Vagina (tissue), 2 donors: ENCODE data around the gene GRID2IP. TPM values are rescaled to one million over a fixed set of nuclear protein-coding genes. Genes with fewer than 3 reads are reported as not detected.
A peak's percentile ranks its signal among the peaks of the same experiment; 100 is the strongest.

Source experiments
- DNase-seq, 2 donors: peaks; one replicate each; pipeline ENCODE4 v3.0.0-alpha.2; 2017; ENCODE audit errors: extremely low spot score in 2 of 2
- H3K27ac ChIP-seq: fragments of 200-600 bp; sonication (generic); one replicate; pipeline ENCODE4 v1.5.1; 2019
- H3K27me3 ChIP-seq: fragments of 200-600 bp; sonication (generic); one replicate; pipeline ENCODE4 v1.5.1; 2019
- H3K36me3 ChIP-seq, 2 donors: fragments of 200-600 bp; sonication (generic); one replicate each; pipeline ENCODE4 v1.5.1; 2017 to 2019
- H3K4me1 ChIP-seq: fragments of 200-600 bp; sonication (generic); one replicate; pipeline ENCODE4 v1.5.1; 2019
- H3K4me3 ChIP-seq, 2 donors: fragments of 200-600 bp; sonication (generic); 1 replicate in 1 of 2; 2 replicates in 1 of 2; pipeline ENCODE4 v1.5.1; 2016 to 2019
- H3K9me3 ChIP-seq: fragments of 200-600 bp; sonication (generic); one replicate; pipeline ENCODE4 v1.5.1; 2019
- CTCF ChIP-seq, 3 experiments: fragments of 450-650 bp in 2 of 3; fragments of 200-600 bp in 1 of 3; sonication (generic) in 1 of 3; IDR thresholded peaks; one replicate each; pipeline ENCODE4 v1.5.1; 2017 to 2019; ENCODE audit warnings: antibody characterized with exemption in 3 of 3, mild to moderate bottlenecking in 2 of 3, moderate library complexity in 2 of 3
- POLR2A ChIP-seq, 2 donors: fragments of 450-650 bp; IDR thresholded peaks; one replicate each; pipeline ENCODE4 v1.6.1; 2017; ENCODE audit warnings: antibody characterized with exemption in 2 of 2, mild to moderate bottlenecking in 2 of 2, moderate library complexity in 2 of 2
- POLR2AphosphoS5 ChIP-seq, 2 donors: sonication (generic); formaldehyde crosslinking; IDR thresholded peaks; one replicate each; pipeline ENCODE4 v1.9.0; 2017; ENCODE audit warnings: antibody characterized with exemption in 2 of 2, mild to moderate bottlenecking in 2 of 2, low read depth in 1 of 2; ENCODE audit not compliant: insufficient read depth in 1 of 2
- intact Hi-C: fragments of 100-400 bp; cut with DNase I; formaldehyde crosslinking; loops from one replicate; pipeline ENCODE4 v1.15.1; 2023
- total RNA-seq: library from RNA; depleted of rRNA; stranded (reverse); fragments of >200 nt; gene quantifications from one replicate; pipeline ENCODE4 v1.2.3, GENCODE V29; 2016

GRID2IP gene
- total RNA-seq, 1 donor from 2014 or later = not detected

- Histone ChIP-seq H3K4me3 (no peak overlapping the region), H3K36me3 (no peaks in the 10 kb centered on the region), H3K27me3 (peaks cover 7% of the 10 kb centered on the region), H3K27ac (no peak overlapping the region), H3K4me1 (peaks cover 13% of the 10 kb centered on the region), H3K9me3 (no peaks in the 10 kb centered on the region)
- intact Hi-C loops = no loop called here
- TF ChIP-seq POLR2AphosphoS5 (IDR thresholded peaks at IDR 0.05; ENCODE audit: insufficient read depth in 1 of 2, low read depth in 1 of 2) = no peak
- TF ChIP-seq CTCF (IDR thresholded peaks at IDR 0.05) = no peak
- no peak for TF ChIP-seq POLR2A (IDR thresholded peaks at IDR 0.05)
- DNase-seq = no peak
These were observed 17.3 kb downstream of the GRID2IP start for GRCh38 chr7:6533893-6534495.

- H3K9me3 ChIP-seq = no peaks in the 10 kb centered on the region
- H3K4me3 ChIP-seq = no peak overlapping the region
- TF ChIP-seq POLR2A (IDR thresholded peaks at IDR 0.05) = no peak
- no peak for TF ChIP-seq CTCF (IDR thresholded peaks at IDR 0.05)
- TF ChIP-seq POLR2AphosphoS5 (IDR thresholded peaks at IDR 0.05; ENCODE audit: insufficient read depth in 1 of 2, low read depth in 1 of 2) = no peak
- no peaks in the 10 kb centered on the region for H3K36me3 ChIP-seq
- no peak for DNase-seq
- H3K27me3 ChIP-seq = peaks cover 7% of the 10 kb centered on the region
- peaks cover 13% of the 10 kb centered on the region for H3K4me1 ChIP-seq
- H3K27ac ChIP-seq = no peak overlapping the region
- intact Hi-C loops = no loop called here
These were observed 18.7 kb downstream of the GRID2IP start for GRCh38 chr7:6532516-6532915.

- peak overlapping the region in 1 of 2 donors; percentile 27 for H3K4me3 ChIP-seq
- no peak for TF ChIP-seq POLR2AphosphoS5 (IDR thresholded peaks at IDR 0.05; ENCODE audit: insufficient read depth in 1 of 2, low read depth in 1 of 2)
- no peak for TF ChIP-seq CTCF (IDR thresholded peaks at IDR 0.05)
- no peak for TF ChIP-seq POLR2A (IDR thresholded peaks at IDR 0.05)
- intact Hi-C loops = no loop called here
- H3K27ac ChIP-seq = no peak overlapping the region
- DNase-seq = no peak
- no peaks in the 10 kb centered on the region for H3K9me3 ChIP-seq
- no peaks in the 10 kb centered on the region for H3K36me3 ChIP-seq
- H3K4me1 ChIP-seq = peaks cover 19% of the 10 kb centered on the region
- peaks cover 13% of the 10 kb centered on the region for H3K27me3 ChIP-seq
These were observed 19.6 kb downstream of the GRID2IP start for GRCh38 chr7:6531492-6532279.

GRCh38 chr7:6530626-6531491 is 20.4 kb downstream of the GRID2IP start:
- H3K36me3 ChIP-seq = no peaks in the 10 kb centered on the region
- peak overlapping the region; percentile 27 to 33 for H3K4me3 ChIP-seq
- H3K4me1 ChIP-seq = peaks cover 16% of the 10 kb centered on the region
- H3K27me3 ChIP-seq = peaks cover 14% of the 10 kb centered on the region
- TF ChIP-seq POLR2AphosphoS5 (IDR thresholded peaks at IDR 0.05; ENCODE audit: insufficient read depth in 1 of 2, low read depth in 1 of 2) (no peak), POLR2A (IDR thresholded peaks at IDR 0.05) (no peak), CTCF (IDR thresholded peaks at IDR 0.05) (no peak)
- intact Hi-C loops = no loop called here
- no peak overlapping the region for H3K27ac ChIP-seq
- H3K9me3 ChIP-seq = no peaks in the 10 kb centered on the region
- DNase-seq = no peak
